Neural cell (in vitro differentiated cells): Measurements from ENCODE around the gene ENO2. TPM values are rescaled to one million over a fixed set of nuclear protein-coding genes. Genes with fewer than 3 reads are reported as not detected.

Source experiments
- H2AFZ ChIP-seq: fragments of 200-600, 300-800 bp; sonication (generic), shearing (Covaris generic); 2 replicates; pipeline ENCODE4 v1.6.0; 2014; ENCODE audit warnings: low read depth, mild to moderate bottlenecking, antibody characterized with exemption, low read length, moderate library complexity
- H3F3A ChIP-seq: fragments of 200-600 bp; shearing (Covaris generic); 2 replicates; pipeline ENCODE4 v1.6.1; 2016; ENCODE audit warnings: mild to moderate bottlenecking, moderate library complexity, mixed read lengths, antibody characterized with exemption, low read length; ENCODE audit not compliant: insufficient read depth, poor library complexity, severe bottlenecking
- H3K27ac ChIP-seq: fragments of 200-600, 300-800 bp; sonication (generic), shearing (Covaris generic); 2 replicates; pipeline ENCODE4 v1.5.1; 2014; ENCODE audit warnings: mild to moderate bottlenecking, low read length, moderate library complexity
- H3K27me3 ChIP-seq: fragments of 300-800, 200-600 bp; sonication (generic), shearing (Covaris generic); 2 replicates; pipeline ENCODE4 v1.6.0; 2014; ENCODE audit warnings: mild to moderate bottlenecking, low read depth, low read length, moderate library complexity; ENCODE audit not compliant: insufficient read depth
- H3K36me3 ChIP-seq: fragments of 300-800, 200-600 bp; sonication (generic), shearing (Covaris generic); 2 replicates; pipeline ENCODE4 v1.5.1; 2014; ENCODE audit warnings: mild to moderate bottlenecking, antibody characterized with exemption, low read length, moderate library complexity; ENCODE audit not compliant: insufficient read depth
- H3K4me2 ChIP-seq: fragments of 300-800, 200-600 bp; sonication (generic), shearing (Covaris generic); 2 replicates; pipeline ENCODE4 v1.6.0; 2014; ENCODE audit warnings: mild to moderate bottlenecking, low read length
- H3K4me3 ChIP-seq: fragments of 300-800, 200-600 bp; sonication (generic), shearing (Covaris generic); 2 replicates; pipeline ENCODE4 v1.5.1; 2014; ENCODE audit warnings: mild to moderate bottlenecking, low read length, moderate library complexity
- H3K79me2 ChIP-seq: fragments of 200-600 bp; shearing (Covaris generic); replicated peaks from 2 replicates; pipeline ENCODE4 v1.6.0; 2014; ENCODE audit warnings: mild to moderate bottlenecking, low read length, moderate library complexity; ENCODE audit not compliant: insufficient read depth
- H3K9ac ChIP-seq: fragments of 300-800, 200-600 bp; sonication (generic), shearing (Covaris generic); 2 replicates; pipeline ENCODE4 v1.6.1; 2016; ENCODE audit warnings: mild to moderate bottlenecking, low read length, mixed read lengths
- H3K9me2 ChIP-seq: fragments of 200-600 bp; shearing (Covaris generic); 2 replicates; pipeline ENCODE4 v1.6.1; 2016; ENCODE audit warnings: mild to moderate bottlenecking, low read length, mixed read lengths; ENCODE audit not compliant: insufficient read depth
- H3K9me3 ChIP-seq: fragments of 200-600, 300-800 bp; sonication (generic), shearing (Covaris generic); 2 replicates; pipeline ENCODE4 v1.6.1; 2016; ENCODE audit warnings: mild to moderate bottlenecking, mixed run types, low read length, moderate library complexity, mixed read lengths
- H4K20me1 ChIP-seq: fragments of 200-600 bp; shearing (Covaris generic); 2 replicates; pipeline ENCODE4 v1.6.1; 2016; ENCODE audit warnings: mild to moderate bottlenecking, mixed run types; ENCODE audit not compliant: insufficient read depth
- CTCF ChIP-seq: fragments of 450-650 bp; IDR thresholded peaks from 2 replicates; pipeline ENCODE4 v1.5.1; 2014; ENCODE audit warnings: antibody characterized with exemption, mild to moderate bottlenecking, moderate library complexity; ENCODE audit not compliant: poor library complexity, severe bottlenecking
- EP300 ChIP-seq: fragments of 450-650 bp; conservative IDR thresholded peaks from 2 replicates; pipeline ENCODE4 v1.6.1; 2014; ENCODE audit warnings: antibody characterized with exemption, mild to moderate bottlenecking, moderate library complexity; ENCODE audit not compliant: poor library complexity, severe bottlenecking
- EZH2 ChIP-seq: fragments of 200-600, 300-800 bp; shearing (Covaris generic), sonication (generic); IDR thresholded peaks from 2 replicates; pipeline ENCODE4 v1.6.1; 2014; ENCODE audit warnings: antibody characterized with exemption, low read length, borderline replicate concordance, mild to moderate bottlenecking; ENCODE audit not compliant: insufficient read depth, poor library complexity, severe bottlenecking
- MXI1 ChIP-seq: fragments of 450-650 bp; conservative IDR thresholded peaks from 2 replicates; pipeline ENCODE4 v1.6.1; 2014; ENCODE audit warnings: antibody characterized with exemption, mild to moderate bottlenecking; ENCODE audit not compliant: poor library complexity, severe bottlenecking
- POLR2AphosphoS5 ChIP-seq: IDR thresholded peaks from 2 replicates; pipeline ENCODE4 v1.6.1; 2012
- RAD21 ChIP-seq: fragments of 450-650 bp; conservative IDR thresholded peaks from 2 replicates; pipeline ENCODE4 v1.6.1; 2014; ENCODE audit warnings: antibody characterized with exemption, mild to moderate bottlenecking, moderate library complexity
- REST ChIP-seq: IDR thresholded peaks from 2 replicates; pipeline ENCODE4 v1.6.1; 2012; ENCODE audit warnings: borderline replicate concordance
- SMC3 ChIP-seq: fragments of 450-650 bp; conservative IDR thresholded peaks from 2 replicates; pipeline ENCODE4 v1.6.1; 2014; ENCODE audit warnings: antibody characterized with exemption, mild to moderate bottlenecking, moderate library complexity; ENCODE audit not compliant: poor library complexity
- TAF1 ChIP-seq: IDR thresholded peaks from 2 replicates; pipeline ENCODE4 v1.6.1; 2012; ENCODE audit warnings: low read depth
- polyA plus RNA-seq: library from polyadenylated mRNA; depleted of rRNA; stranded (reverse); fragments of >200 nt; gene quantifications from 2 replicates; pipeline ENCODE4 v1.2.3, GENCODE V29; 2014

ENO2 gene
- polyA plus RNA-seq, 1 donor from 2014 or later, result 193 TPM

GRCh38 chr12:6937481-6938352, 23.3 kb downstream of the ENO2 start:
- no peak overlapping the region for H2AFZ ChIP-seq
- peak overlapping the region; percentile 86 for H3K9ac ChIP-seq
- H4K20me1 ChIP-seq, result peaks cover 9% of the 10 kb centered on the region
- H3F3A ChIP-seq, result peaks cover 7% of the 10 kb centered on the region
- peak overlapping the region; percentile 91 for H3K27ac ChIP-seq
- H3K9me2 ChIP-seq, result no peaks in the 10 kb centered on the region
- H3K79me2 ChIP-seq, result peaks cover 15% of the 10 kb centered on the region
- H3K36me3 ChIP-seq, result peaks cover 8% of the 10 kb centered on the region
- peak overlapping the region; percentile 71 for H3K4me3 ChIP-seq
- H3K27me3 ChIP-seq, result no peaks in the 10 kb centered on the region
- peak overlapping the region; percentile 51 for H3K4me2 ChIP-seq
- H3K9me3 ChIP-seq, result no peaks in the 10 kb centered on the region
- TF ChIP-seq CTCF (peak; percentile 99), REST (peak; percentile 70), TAF1 (no peak), MXI1 (peak; percentile 91), POLR2AphosphoS5 (peak; percentile 93), SMC3 (peak; percentile 84), EZH2 (no peak), EP300 (peak; percentile 78), RAD21 (peak; percentile 74)

- Histone ChIP-seq H3K27me3 (no peaks in the 10 kb centered on the region), H3F3A (peaks cover 7% of the 10 kb centered on the region), H3K9me3 (no peaks in the 10 kb centered on the region), H3K9ac (peak overlapping the region; percentile 42), H4K20me1 (peaks cover 3% of the 10 kb centered on the region), H2AFZ (no peak overlapping the region), H3K27ac (peak overlapping the region; percentile 91), H3K79me2 (peaks cover 10% of the 10 kb centered on the region), H3K36me3 (peaks cover 8% of the 10 kb centered on the region), H3K4me3 (peak overlapping the region; percentile 71), H3K4me2 (no peak overlapping the region), H3K9me2 (no peaks in the 10 kb centered on the region)
- TF ChIP-seq CTCF, result no peak
- TF ChIP-seq POLR2AphosphoS5, result no peak
- TF ChIP-seq MXI1, result no peak
Observed at GRCh38 chr12:6938353-6939190, 24.2 kb downstream of the ENO2 start.
